ENCODE data around the gene NR4A1. TPM values are rescaled to one million over a fixed set of nuclear protein-coding genes. Genes with fewer than 3 reads are reported as not detected.
A peak's percentile ranks its signal among the peaks of the same experiment; 100 is the strongest.

NR4A1 gene
- total and polyA plus RNA-seq, 2 of the 13 experiments (the other 11 are each of a cell fraction or from before 2014, with no cell fraction given): 5.7 to 15.2 TPM

GRCh38 chr12:52061470-52062166 lies 10.4 kb downstream of the NR4A1 start (continued):
- TF ChIP-seq NFAT5 (CRISPR knock-in tag; IDR thresholded peaks at IDR 0.05) (peak; percentile 69; the same call in 1 of the 2 replicates), ZNF766 (CRISPR knock-in tag; IDR thresholded peaks at IDR 0.05; ENCODE audit: borderline replicate concordance) (no peak), KDM1A (CRISPR knock-in tag; IDR thresholded peaks at IDR 0.05) (0 out of 2 replicates have a peak, but pooled peaks have one; percentile 8), BCL3 (CRISPR knock-in tag; IDR thresholded peaks at IDR 0.05) (no peak), ZNF574 (CRISPR knock-in tag; IDR thresholded peaks at IDR 0.05) (peak; percentile 71), ZNF121 (CRISPR knock-in tag; IDR thresholded peaks at IDR 0.05) (0 out of 2 replicates have a peak, but pooled peaks have one; percentile 42), MED13 (CRISPR knock-in tag; IDR thresholded peaks at IDR 0.05) (0 out of 2 replicates have a peak, but pooled peaks have one; percentile 70), ZNF136 (CRISPR knock-in tag; IDR thresholded peaks at IDR 0.05; ENCODE audit: low read depth) (no peak), MIER3 (CRISPR knock-in tag; IDR thresholded peaks at IDR 0.05; ENCODE audit: borderline replicate concordance) (no peak), FOXA1 (IDR thresholded peaks at IDR 0.05) (no peak), FOXA1 (CRISPR knock-in tag; IDR thresholded peaks at IDR 0.05) (peak; percentile 24; the same call in 1 of the 2 replicates), THAP11 (CRISPR knock-in tag; IDR thresholded peaks at IDR 0.05) (0 out of 2 replicates have a peak, but pooled peaks have one; percentile 33), MAX (IDR thresholded peaks at IDR 0.05) (0 out of 2 replicates have a peak, but pooled peaks have one; percentile 52), ETV5 (CRISPR knock-in tag; IDR thresholded peaks at IDR 0.05; ENCODE audit: borderline replicate concordance) (peak; percentile 59; the same call in 1 of the 2 replicates), MEIS1 (CRISPR knock-in tag; IDR thresholded peaks at IDR 0.05; ENCODE audit: borderline replicate concordance) (0 out of 2 replicates have a peak, but pooled peaks have one; percentile 59), SALL2 (CRISPR knock-in tag; IDR thresholded peaks at IDR 0.05) (0 out of 2 replicates have a peak, but pooled peaks have one; percentile 24), IRF1 (CRISPR knock-in tag; IDR thresholded peaks at IDR 0.05; ENCODE audit: low read depth) (no peak), HOXA3 (CRISPR knock-in tag; IDR thresholded peaks at IDR 0.05) (peak; percentile 80)

Data from HepG2 (cell line).